Fibroblast of skin of left quadriceps (primary cell): ENCODE results near the gene KIRREL3.

ENCODE experiments used
- DNase-seq, 2 experiments: peaks; one replicate each; pipeline ENCODE4 v3.0.0-alpha.2; 2013; ENCODE audit warnings: low read depth in 2 of 2

KIRREL3 gene

DNA sequence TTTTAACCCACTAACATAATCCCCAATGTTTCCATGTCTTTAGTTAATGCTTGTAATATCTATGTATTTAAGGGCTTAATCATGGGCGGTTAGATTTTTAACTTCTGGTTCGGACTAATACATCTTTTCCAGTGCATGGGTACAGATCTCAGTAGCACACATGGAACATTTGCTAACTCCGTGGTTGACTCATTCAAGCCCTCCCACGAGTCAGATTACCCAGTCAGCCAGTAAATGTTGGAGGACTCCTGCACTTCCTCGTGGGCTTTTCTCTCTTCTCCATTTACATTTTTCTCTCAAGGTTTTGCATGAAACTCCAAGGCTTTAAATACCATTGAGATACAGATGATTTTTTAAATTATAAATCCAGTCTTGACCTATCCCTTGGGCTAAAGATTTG, 331.2 kb downstream of the KIRREL3 start:
- DNase-seq, result no peak

DNA sequence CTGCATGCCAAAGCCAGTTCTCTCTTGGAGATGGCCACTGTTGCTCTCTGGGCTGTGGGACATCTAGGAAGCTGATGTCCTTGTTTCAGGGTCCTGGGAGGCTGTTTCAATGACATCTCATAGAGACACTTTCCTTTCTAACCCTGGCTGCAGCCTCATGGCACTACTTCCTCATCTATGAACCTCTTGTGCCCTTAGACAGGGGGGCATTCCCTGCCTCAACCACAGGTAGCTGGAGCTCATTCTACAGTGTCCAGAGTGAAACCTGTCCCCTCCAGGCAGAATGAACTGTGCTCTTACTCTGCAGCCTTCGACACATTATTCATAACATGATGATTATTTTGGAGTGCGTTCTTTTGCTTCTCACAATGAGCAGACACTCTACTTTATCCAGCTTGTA, 335.9 kb downstream of the KIRREL3 start:
- DNase-seq, result no peak

DNA sequence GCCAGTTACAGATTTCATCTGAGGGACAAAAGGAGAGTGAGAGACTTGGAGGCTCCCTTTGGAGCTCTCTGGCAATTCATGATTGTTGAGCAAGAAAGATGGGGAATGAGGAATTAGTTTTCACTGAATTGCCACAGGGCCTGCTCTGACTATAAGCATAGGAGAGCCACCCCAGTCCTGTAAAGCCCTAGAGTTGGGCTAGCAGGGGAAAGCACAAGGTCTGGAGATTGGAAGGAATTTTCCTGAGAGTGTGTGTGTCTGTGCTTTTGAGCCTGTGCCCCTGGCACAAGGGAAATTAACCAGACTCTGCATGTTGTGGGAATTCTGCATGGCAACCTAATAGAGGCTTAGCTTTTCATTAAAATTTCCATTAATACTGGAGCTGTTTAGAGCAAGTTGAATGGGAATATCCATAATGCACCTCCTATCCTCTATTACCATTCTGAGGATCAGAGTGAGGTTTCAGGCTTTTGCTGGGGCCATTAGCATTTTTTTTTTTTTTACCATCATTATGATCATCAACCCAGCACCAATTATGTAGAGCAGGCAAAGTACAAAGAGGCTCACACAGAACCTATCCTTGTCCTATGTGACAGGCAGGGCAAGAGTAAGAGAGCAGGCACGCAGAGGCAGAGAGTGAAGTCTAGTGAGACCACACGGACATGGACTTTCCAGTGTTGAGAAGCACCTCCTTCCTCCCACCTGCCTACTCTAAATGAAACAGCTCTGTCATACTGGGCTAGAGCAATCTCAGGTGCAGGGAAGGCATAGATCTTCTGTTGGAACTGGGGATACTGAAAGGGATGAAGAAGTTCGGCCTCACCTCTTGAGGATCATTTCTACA, 336.6 kb downstream of the KIRREL3 start:
- DNase-seq, result no peak

DNA sequence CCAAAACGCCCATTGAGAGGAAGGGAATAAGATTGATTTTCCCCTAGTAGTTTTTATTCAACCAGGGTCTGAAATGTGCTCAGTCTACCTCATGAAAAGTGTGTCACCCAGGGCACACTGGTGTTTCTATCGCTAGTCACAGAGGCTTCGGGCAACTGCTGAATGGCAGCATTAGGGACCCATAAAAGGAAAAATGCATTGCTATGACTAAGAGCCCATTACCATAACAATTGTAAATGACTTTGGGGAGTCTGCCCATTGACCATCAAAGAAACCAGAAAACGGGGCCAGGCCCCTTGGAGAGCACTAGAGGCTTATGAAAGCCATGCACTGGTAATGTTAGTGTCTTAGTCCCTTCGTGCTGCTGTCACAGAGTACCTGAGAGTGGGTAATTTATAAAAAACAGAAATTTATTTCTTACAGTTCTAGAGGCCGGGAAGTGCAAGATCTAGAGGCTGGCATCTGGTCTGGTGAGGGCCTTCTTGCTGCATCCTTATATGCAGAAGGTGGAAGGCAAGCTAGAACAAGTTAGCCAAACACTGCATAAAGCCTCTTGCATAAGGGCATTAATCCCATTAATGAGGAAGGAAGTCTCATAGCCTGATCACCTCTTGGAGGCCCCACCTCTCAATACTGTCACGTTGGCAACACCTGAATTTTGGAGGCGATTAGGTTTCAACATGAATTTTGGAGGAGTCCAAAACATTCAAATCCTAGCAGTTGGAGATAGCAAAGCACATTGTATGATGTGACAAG, 338.4 kb downstream of the KIRREL3 start:
- DNase-seq, result no peak

DNA sequence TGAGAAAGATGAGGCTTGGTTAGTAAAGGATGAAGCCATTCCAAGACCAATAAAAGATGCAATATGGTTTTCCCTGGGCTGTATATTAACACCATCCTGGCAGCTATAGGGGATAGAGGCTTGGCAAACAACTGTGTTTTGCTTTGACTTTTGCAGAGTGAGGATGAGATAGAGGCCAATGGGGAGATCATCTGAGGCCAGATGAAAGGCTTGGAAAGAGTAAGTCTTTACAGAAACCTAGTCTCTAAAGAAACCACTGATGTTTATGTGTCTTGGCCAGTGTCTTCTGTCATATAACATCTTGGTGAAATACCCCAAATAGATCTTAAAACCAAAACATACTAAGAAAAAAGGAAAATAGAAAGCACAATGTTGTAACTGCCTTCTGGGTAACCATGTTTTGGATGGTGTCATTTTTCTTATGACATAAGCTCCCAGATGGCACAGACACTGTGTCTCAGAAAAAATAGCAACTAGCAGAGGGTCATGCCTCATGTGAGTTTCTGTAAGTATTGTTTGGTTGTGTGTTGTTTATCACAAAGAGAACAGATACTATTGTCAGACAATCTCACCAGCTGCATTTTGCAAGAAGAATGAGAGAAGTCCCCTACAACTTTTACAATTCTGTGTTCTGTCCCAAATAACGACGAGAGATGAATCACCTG, 339.7 kb downstream of the KIRREL3 start:
- DNase-seq, result no peak

DNA sequence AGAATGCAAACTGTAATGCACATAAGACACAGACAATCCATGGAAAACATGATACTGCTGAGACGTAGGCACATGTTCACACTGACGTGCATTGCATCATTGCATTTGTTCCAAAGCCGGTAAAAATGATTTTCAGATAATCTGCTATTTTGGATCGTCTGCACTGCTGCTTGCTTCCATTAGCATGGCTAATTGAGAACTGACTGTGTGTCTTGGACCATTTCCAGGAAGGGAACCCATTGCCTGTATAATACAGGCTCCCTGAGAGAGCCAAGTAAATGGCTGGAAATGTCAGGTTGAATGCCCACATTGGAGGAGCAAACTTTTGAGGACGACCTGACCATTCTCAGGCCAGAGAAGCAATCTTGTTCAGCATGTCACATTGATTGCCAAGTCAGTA, 340.2 kb downstream of the KIRREL3 start:
- DNase-seq, result no peak

DNA sequence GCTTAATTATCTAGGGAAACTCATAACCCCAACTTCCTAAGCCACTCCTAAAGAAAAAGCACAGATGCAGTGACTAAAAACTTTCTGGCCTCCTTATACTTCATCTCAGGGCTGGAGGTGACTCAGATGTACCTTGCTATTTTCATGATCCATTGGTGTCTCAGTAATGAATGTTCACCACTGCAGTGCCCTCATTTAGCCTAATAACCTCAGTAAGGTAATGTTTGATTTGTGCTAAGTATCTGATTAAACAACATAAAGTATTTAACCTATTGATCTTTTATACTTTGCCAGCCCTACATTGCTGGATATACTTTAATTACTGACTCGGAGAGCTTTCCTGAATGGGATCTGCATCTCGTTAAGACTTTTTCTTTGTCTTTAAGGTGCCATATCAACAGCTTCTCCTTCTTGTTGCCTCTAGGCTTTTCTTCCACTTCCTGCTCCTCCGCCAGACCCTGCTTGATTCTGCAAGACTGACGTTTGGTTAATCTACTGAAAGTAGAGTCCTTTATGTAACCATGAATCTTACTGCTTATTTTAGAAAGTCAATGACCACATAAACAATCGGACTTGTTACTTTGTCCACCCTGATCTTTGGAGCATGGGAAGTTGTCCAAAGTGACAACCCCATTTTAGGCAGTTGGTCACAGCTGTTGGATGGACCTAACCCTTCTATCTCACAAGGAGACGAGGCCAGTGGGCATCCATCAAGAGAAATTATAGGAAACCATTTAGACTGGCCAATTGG, 342.1 kb downstream of the KIRREL3 start:
- no peak for DNase-seq

DNA sequence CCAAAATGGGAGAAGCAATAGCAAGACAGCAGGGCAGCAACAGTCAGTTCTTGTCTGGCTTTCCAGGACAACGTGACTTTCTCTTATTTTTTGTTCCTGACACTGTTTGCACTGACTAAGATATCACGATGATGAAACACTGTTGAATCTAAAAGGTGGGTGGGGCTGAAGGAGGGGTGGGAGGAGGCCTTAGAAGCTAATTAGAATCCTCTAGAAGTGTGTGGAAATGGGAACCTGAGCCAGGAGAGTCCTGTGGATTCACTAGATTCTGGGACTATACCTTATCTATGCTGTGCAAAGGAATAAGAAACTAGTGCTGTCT, 344.8 kb downstream of the KIRREL3 start:
- DNase-seq, result no peak

DNA sequence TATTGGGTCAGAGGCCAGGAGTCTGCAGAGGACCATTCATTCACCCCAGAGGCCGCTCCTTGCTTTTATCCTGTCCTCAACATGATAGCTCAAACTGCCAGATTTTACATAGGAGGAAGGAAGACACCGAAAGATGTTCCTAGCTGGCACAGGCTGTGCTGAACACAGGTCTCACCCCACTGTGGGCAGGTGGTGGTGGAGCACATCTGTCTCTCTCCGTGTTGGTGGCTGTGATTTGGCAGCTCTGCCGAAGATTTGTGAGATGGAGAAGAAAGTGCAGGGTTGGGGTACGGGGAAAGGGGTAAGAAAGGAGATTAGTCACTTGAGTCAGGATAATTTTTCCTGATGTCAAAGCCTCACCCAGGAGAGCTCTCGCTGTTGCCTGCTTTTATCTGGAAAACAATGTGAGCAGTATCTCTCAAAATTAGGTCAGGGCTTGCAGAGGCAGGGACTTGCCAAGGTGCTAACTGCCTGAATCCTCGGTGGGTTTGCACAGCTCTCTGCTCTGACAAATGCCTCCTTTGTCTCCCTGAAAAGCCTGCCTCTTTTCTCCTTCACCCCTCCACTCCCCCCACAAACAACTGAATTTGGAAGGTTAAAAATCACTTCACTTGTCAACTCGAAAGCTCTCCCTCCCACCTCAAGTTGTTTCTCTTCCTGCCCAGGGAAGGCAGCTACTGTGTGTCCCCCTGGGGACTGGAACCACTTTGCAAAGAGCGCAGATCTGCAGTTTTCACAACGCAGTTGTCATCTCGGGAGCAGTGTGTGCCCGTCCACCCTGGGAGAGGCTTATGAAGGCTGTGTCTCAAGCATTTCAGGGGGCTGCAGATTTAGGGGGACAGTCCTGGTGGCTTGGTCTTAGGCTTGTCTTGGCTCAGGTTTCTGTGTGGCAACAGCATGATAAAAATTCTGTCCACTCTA, 345.4 kb downstream of the KIRREL3 start:
- DNase-seq, result no peak

DNA sequence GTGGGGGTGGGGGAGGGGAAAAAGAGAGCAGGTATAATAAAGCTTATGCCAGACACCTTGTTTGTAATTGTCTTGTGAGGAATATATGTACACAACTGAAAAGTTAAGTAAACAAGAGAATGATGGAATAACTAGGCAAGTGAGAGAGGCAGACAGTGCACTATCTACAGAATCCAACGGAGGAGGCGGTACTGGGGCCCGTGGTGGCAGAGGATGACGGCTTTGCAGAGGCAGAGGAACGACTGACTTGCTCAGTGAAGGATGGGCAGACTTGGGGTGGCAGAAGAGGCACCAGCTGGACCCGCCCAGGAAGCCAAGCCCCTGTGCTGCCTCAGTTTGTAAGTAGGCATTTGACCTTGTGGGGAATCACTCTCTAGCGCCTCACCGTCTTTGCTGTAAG, 347.5 kb downstream of the KIRREL3 start:
- DNase-seq, result no peak

DNA sequence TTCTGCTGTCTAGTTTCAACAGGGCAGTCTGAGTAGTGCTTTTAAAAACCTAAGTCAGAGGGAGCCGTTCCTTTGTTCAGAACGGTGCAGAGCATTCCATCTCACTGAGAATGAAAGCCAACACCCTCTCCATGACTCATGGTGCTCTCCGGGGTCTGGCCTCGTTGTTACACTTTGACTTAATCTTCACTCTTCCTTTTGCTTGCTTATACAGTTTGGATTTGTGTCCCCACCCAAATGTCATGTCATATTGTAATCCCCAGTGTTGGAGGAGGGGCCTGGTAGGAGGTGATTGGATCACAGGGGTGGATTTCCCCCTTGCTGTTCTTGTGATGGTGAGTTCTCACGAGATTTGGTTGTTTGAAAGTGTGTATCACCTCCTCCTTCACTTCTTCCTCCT, 352.8 kb downstream of the KIRREL3 start:
- DNase-seq, result peak; percentile 73 to 74

DNA sequence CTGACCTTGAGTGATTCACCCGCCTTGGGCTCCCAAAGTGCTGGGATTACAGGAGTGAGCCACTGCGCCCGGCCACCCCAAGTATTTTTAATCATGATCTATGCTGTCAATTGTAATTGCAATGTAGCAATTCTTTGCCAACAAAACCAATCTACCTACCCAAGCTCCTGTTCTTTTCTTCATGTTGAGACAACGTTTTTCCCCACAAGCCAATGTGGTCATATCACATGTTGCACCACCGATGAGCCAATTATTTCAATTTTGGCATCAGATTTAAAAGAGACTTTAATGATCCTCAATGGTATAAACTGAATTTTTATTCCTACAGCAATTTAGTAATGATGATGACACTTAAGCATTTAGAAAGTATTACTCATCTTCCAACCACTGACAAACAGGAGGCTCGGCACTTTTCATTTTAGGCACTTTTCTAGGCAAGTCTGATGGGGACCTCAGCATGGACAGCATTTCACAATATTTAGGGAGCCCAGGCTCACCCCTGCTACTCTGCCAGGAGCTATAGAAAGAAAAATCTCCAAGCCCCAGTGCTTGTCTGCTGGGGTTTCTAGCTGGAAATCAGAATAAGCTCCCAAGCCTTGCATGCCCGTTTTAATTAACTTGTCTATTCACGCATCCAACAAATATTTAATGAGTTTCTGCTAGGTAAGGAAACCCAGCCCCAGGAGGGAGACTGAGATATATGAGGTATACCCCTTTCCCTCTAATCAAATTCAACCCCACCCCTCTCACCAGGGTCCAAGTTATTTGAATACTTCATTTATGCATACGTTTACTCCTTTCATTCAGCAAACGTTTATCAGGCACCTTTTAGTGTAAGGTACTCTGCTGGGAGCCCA, 353.6 kb downstream of the KIRREL3 start:
- peak; percentile 61 to 66 for DNase-seq

DNA sequence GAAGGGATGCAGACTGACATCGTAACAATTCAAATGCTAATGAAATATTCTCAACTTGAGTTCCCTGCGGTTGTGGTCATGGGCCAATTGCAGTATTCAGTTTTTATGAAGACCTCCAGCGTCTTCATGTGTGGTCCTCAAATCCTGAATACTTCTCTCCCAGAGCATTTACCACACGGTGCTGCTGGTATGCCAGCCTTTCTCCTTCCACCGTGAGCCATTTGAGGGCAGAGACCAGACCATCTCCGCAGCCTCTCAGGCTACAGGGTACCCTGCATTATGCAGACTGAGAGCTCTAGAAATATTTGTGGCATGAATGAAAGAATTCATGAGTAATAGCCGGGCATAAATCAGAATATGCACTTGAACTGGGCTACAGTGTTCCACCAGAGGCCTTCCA, 355.4 kb downstream of the KIRREL3 start:
- peak in 1 of 2 experiments; percentile 33 for DNase-seq

DNA sequence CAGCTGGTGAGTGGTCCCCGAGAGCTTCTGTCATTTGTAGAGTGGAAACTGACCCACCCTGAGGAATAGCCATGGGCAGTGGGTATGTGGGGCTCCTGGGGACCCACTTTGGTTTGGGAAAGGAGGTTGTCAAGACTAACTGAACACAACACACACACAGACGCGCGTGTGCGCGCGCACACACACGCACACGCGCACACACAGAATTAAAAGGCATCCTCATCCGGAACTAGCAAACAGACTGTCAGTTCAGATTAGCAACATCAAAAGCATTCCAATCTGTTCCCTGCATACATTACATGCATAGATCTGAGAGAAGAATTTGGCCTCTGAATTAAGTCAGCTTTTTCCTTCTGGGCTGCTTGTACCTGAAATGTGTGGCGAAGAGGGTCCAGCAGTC, 360.4 kb downstream of the KIRREL3 start:
- no peak for DNase-seq

DNA sequence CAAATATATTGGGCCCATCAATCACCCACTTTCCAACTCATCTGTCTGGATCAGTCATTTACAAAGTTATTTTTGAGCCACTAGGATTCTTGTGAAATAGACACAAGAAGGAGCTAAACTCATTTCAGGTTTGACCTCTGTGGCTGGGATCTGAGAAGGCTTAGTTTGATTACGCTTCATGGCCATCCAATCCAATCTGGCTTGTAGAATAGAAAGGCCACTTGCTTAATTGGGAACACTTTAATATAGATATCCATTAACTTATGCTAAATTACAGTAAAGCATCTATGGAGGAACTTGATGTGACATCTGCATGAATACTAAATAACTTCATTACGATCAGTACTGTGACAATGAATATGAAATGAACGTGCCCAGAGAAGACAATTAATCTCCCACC, 360.9 kb downstream of the KIRREL3 start:
- no peak for DNase-seq

DNA sequence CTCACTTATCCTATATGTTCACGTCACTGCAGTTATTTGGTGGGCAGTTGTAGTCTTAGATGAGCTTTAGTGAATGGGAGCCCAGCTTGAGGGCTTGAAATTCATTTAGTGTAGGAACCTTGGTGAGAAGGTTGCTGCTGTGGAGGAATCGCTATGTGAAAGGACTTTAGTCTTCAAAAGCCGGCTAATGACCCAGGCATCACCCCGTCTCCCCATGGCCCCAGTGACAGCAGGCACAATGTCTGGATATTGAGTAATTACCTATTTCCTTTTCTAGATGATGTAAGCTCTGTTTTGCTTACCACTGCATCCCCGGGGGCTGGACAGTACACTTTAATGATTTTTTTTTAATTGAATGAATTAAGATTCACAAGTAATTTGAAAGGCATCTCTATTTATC, 361.9 kb downstream of the KIRREL3 start:
- no peak for DNase-seq

DNA sequence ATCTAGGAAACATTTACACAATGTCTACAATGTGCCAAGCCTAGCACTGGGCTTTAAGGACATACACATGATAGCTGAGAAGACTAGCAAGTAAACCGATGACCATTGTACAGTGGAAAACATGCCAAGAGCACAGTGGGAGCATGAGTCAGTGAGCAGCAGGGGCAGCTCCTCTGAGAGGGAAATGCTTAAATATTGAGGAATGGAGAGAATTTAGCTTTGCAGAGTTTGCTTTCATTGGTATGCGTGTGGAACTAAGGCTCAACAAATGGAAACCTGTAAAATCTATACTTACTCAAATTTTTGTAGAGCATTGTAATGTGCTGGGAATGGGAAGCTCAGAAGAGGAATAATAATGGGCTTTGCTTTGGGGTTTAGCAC, 362.8 kb downstream of the KIRREL3 start:
- DNase-seq, result peak; percentile 91 to 93

DNA sequence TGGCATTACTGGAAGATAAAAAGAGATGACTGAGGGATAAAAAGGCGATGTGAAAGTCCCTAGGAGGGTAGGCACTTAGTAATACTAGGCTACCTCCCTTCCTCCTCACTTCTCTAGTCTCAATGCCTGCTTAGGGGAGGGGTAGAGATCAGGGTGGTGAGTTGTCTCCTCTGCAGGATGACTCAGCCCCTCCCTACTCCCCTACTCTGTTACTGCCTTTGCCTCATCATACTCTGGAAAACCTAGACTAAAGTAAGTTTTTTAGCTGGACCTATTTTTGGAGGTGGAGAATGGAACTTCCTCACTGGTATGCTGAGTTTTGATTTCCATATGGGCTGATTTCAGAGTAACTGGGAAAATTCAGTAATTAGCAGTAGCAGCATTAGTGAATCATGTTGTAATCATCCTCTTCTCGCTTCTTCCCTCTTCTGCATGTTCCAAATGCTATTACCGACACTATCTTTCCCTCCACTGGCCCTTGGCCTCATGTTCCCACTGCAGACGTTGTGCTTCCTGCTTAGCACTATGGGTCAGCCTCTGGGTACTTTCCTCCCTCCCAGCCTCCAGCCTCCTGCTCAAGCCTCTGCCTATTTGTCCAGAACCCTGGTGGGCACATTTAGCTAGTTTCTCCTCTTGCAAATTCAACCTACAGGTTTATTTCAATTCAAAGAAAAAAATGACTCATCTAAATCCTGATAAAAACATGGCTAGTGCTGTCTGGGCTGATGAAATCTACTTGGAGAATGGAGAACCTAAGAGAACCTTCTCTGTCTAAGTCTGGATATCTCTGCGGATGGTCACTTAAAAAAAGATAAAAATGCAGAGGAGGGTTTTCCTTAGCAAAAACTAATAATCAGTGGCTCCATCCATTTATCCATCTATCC, 363.4 kb downstream of the KIRREL3 start:
- peak; percentile 73 to 75 for DNase-seq

DNA sequence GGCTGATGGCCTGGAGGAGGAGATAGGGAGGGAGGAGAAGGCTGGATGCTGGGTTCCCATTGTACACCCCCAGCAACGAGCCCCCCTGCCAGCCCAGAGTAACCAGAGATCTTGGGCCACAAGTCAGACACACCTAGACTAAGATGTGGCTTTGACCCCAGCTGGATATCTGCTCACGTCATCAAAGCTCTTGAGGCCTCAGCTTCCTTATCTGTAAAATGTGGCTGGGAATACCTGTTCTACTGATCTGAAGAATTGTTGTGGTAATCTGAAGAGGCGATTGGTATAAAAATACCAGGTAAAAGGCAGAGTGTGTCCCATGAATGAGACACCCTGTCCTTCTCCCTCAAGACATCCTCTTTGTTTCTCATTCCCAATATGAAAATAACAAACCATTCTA, 365.1 kb downstream of the KIRREL3 start:
- DNase-seq, result no peak
